HepG2 (cell line): Measurements from ENCODE around the gene ABCA2. TPM values are rescaled to one million over a fixed set of nuclear protein-coding genes. Genes with fewer than 3 reads are reported as not detected.
A peak's percentile ranks its signal among the peaks of the same experiment; 100 is the strongest.

Experiments
- ATF3 ChIP-seq: sonication (generic); formaldehyde crosslinking; IDR thresholded peaks from 2 replicates; pipeline ENCODE4 v1.4.0; 2020; ENCODE audit warnings: missing genetic modification reagents
- DMAP1 ChIP-seq: IDR thresholded peaks from 2 replicates; pipeline ENCODE4 v1.6.1; 2016
- FOSL2 ChIP-seq: sonication (generic); formaldehyde crosslinking; IDR thresholded peaks from 2 replicates; pipeline ENCODE4 v1.4.0; 2020; ENCODE audit warnings: missing genetic modification reagents
- MAFG ChIP-seq: sonication (generic); formaldehyde crosslinking; IDR thresholded peaks from 2 replicates; pipeline ENCODE4 v1.5.1; 2020; ENCODE audit warnings: mild to moderate bottlenecking, missing genetic modification reagents
- MED13 ChIP-seq: sonication (generic); formaldehyde crosslinking; IDR thresholded peaks from 2 replicates; pipeline ENCODE4 v1.5.0; 2020; ENCODE audit warnings: missing genetic modification reagents
- MEIS2 ChIP-seq: sonication (generic); formaldehyde crosslinking; IDR thresholded peaks from 2 replicates; pipeline ENCODE4 v1.9.0; 2021; ENCODE audit warnings: mild to moderate bottlenecking, missing genetic modification reagents
- POLR2G ChIP-seq: fragments of 200-400 bp; formaldehyde crosslinking; IDR thresholded peaks from 2 replicates; pipeline ENCODE4 v1.6.1; 2018; ENCODE audit warnings: mild to moderate bottlenecking, low read depth, low read length, moderate library complexity
- SRF ChIP-seq: IDR thresholded peaks from 2 replicates; pipeline ENCODE4 v1.6.1; 2011; ENCODE audit warnings: mild to moderate bottlenecking, low read depth, low read length, moderate library complexity
- TOE1 ChIP-seq: sonication (generic); formaldehyde crosslinking; IDR thresholded peaks from 2 replicates; pipeline ENCODE4 v1.4.0; 2020; ENCODE audit warnings: mild to moderate bottlenecking, missing genetic modification reagents
- ZBTB20 ChIP-seq: sonication (generic); formaldehyde crosslinking; IDR thresholded peaks from 2 replicates; pipeline ENCODE4 v1.8.1; 2023; ENCODE audit warnings: missing genetic modification reagents, low read depth, mild to moderate bottlenecking, borderline replicate concordance
- ZGPAT ChIP-seq: IDR thresholded peaks from 2 replicates; pipeline ENCODE4 v1.6.1; 2016; ENCODE audit warnings: mild to moderate bottlenecking
- ZMYM3 ChIP-seq: sonication (generic); formaldehyde crosslinking; IDR thresholded peaks from 2 replicates; pipeline ENCODE4 v1.5.1; 2020; ENCODE audit warnings: mild to moderate bottlenecking, missing genetic modification reagents
- ZNF263 ChIP-seq: sonication (generic); formaldehyde crosslinking; IDR thresholded peaks from 2 replicates; pipeline ENCODE4 v1.4.0; 2020; ENCODE audit warnings: missing genetic modification reagents
- ZNF33A ChIP-seq: sonication (generic); formaldehyde crosslinking; IDR thresholded peaks from 2 replicates; pipeline ENCODE4 v1.5.1; 2020; ENCODE audit warnings: missing genetic modification reagents, mild to moderate bottlenecking, moderate library complexity, borderline replicate concordance
- ZNF430 ChIP-seq: sonication (generic); formaldehyde crosslinking; IDR thresholded peaks from 2 replicates; pipeline ENCODE4 v1.9.0; 2021; ENCODE audit warnings: mild to moderate bottlenecking, missing genetic modification reagents
- ZNF468 ChIP-seq: sonication (generic); formaldehyde crosslinking; IDR thresholded peaks from 2 replicates; pipeline ENCODE4 v1.8.0; 2022; ENCODE audit warnings: mild to moderate bottlenecking, moderate library complexity, missing genetic modification reagents
- ZNF841 ChIP-seq: sonication (generic); formaldehyde crosslinking; IDR thresholded peaks from 2 replicates; pipeline ENCODE4 v1.8.1; 2023; ENCODE audit warnings: missing genetic modification reagents, borderline replicate concordance
- ZNF891 ChIP-seq: sonication (generic); formaldehyde crosslinking; IDR thresholded peaks from 2 replicates; pipeline ENCODE4 v1.5.0; 2020; ENCODE audit warnings: mild to moderate bottlenecking, missing genetic modification reagents
- ZSCAN25 ChIP-seq: sonication (generic); formaldehyde crosslinking; IDR thresholded peaks from 2 replicates; pipeline ENCODE4 v1.8.0; 2022; ENCODE audit warnings: mild to moderate bottlenecking, missing genetic modification reagents
- polyA plus RNA-seq, 8 experiments: library from polyadenylated mRNA; depleted of rRNA in 3 of 8; stranded (reverse) in 7 of 8; unstranded in 1 of 8; fragments of >200 nt; fragmentation: Illumina TruSeq in 4 of 8; extraction: Trizol in 4 of 8; gene quantifications; 2 replicates each; pipeline versions ENCODE4 v1.2.1 to v1.2.3, GENCODE V29; 2011 to 2016; ENCODE audit warnings: low read depth in 4 of 8, missing spikeins in 1 of 8, mixed read lengths in 1 of 8; ENCODE audit not compliant: insufficient read depth in 1 of 8
- total RNA-seq, 5 experiments: library from RNA; depleted of rRNA; stranded (reverse); fragments of >200 nt; fragmentation: Illumina TruSeq; extraction: Trizol; gene quantifications; 2 replicates each; pipeline ENCODE4 v1.2.3, GENCODE V29; 2016; ENCODE audit warnings: low read depth in 1 of 5
- TF ChIP-seq, protein P1 (sequence below): IDR thresholded peaks from 2 replicates; pipeline ENCODE4 v1.6.1; 2016; ENCODE audit warnings: low read depth, missing genetic modification reagents, missing compliant biosample characterization
- TF ChIP-seq, protein P2 (sequence below): sonication (generic); formaldehyde crosslinking; conservative IDR thresholded peaks from 2 replicates; pipeline ENCODE4 v1.5.0; 2020; ENCODE audit warnings: missing genetic modification reagents
- TF ChIP-seq, protein P3 (sequence below): sonication (generic); formaldehyde crosslinking; IDR thresholded peaks from 2 replicates; pipeline ENCODE4 v1.4.0; 2020; ENCODE audit warnings: missing genetic modification reagents

ABCA2 gene
- total and polyA plus RNA-seq, 2 of the 13 experiments (the other 11 are each of a cell fraction or from before 2014, with no cell fraction given) = 2.9 to 19.2 TPM

DNA sequence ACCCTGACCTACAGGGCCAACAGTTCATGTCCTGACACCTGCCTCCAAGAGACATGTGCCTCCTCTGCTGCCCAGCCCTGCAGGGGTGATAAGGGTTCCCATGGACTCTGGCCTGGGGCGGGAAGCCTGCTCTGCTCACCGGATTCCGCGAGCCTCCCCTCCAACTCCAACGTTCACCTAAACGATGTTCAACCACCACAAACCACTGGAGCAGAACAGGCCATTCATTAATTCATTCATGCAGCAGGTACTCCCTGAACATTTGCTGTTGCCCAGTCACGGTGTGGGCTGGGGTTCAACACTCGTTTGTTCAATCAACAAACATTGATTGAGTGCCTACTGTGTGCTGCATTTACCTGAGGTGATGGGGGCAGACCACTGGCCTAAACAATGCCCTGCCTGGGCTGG is 46.0 kb upstream of the ABCA2 start (continued):
- TF ChIP-seq TOE1 = no peak
- TF ChIP-seq, protein P1, sequence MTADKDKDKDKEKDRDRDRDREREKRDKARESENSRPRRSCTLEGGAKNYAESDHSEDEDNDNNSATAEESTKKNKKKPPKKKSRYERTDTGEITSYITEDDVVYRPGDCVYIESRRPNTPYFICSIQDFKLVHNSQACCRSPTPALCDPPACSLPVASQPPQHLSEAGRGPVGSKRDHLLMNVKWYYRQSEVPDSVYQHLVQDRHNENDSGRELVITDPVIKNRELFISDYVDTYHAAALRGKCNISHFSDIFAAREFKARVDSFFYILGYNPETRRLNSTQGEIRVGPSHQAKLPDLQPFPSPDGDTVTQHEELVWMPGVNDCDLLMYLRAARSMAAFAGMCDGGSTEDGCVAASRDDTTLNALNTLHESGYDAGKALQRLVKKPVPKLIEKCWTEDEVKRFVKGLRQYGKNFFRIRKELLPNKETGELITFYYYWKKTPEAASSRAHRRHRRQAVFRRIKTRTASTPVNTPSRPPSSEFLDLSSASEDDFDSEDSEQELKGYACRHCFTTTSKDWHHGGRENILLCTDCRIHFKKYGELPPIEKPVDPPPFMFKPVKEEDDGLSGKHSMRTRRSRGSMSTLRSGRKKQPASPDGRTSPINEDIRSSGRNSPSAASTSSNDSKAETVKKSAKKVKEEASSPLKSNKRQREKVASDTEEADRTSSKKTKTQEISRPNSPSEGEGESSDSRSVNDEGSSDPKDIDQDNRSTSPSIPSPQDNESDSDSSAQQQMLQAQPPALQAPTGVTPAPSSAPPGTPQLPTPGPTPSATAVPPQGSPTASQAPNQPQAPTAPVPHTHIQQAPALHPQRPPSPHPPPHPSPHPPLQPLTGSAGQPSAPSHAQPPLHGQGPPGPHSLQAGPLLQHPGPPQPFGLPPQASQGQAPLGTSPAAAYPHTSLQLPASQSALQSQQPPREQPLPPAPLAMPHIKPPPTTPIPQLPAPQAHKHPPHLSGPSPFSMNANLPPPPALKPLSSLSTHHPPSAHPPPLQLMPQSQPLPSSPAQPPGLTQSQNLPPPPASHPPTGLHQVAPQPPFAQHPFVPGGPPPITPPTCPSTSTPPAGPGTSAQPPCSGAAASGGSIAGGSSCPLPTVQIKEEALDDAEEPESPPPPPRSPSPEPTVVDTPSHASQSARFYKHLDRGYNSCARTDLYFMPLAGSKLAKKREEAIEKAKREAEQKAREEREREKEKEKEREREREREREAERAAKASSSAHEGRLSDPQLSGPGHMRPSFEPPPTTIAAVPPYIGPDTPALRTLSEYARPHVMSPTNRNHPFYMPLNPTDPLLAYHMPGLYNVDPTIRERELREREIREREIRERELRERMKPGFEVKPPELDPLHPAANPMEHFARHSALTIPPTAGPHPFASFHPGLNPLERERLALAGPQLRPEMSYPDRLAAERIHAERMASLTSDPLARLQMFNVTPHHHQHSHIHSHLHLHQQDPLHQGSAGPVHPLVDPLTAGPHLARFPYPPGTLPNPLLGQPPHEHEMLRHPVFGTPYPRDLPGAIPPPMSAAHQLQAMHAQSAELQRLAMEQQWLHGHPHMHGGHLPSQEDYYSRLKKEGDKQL (CRISPR knock-in tag) = no peak
- peak; percentile 63; the same call in 1 of the 2 replicates for TF ChIP-seq MEIS2 (CRISPR knock-in tag)
- TF ChIP-seq, protein P2, sequence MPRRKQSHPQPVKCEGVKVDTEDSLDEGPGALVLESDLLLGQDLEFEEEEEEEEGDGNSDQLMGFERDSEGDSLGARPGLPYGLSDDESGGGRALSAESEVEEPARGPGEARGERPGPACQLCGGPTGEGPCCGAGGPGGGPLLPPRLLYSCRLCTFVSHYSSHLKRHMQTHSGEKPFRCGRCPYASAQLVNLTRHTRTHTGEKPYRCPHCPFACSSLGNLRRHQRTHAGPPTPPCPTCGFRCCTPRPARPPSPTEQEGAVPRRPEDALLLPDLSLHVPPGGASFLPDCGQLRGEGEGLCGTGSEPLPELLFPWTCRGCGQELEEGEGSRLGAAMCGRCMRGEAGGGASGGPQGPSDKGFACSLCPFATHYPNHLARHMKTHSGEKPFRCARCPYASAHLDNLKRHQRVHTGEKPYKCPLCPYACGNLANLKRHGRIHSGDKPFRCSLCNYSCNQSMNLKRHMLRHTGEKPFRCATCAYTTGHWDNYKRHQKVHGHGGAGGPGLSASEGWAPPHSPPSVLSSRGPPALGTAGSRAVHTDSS = no peak
- TF ChIP-seq MED13 (CRISPR knock-in tag) = no peak
- no peak for TF ChIP-seq ZNF841 (CRISPR knock-in tag)
- TF ChIP-seq MAFG = no peak
- TF ChIP-seq DMAP1 (CRISPR knock-in tag) = 0 out of 2 replicates have a peak, but pooled peaks have one; percentile 27
- TF ChIP-seq ZNF891 (CRISPR knock-in tag) = no peak
- TF ChIP-seq FOSL2 (CRISPR knock-in tag) = no peak
- no peak for TF ChIP-seq ZBTB20
- no peak for TF ChIP-seq ZNF430 (CRISPR knock-in tag)
- no peak for TF ChIP-seq POLR2G
- no peak for TF ChIP-seq ZNF33A
- TF ChIP-seq ATF3 (CRISPR knock-in tag) = no peak
- TF ChIP-seq, protein P3, sequence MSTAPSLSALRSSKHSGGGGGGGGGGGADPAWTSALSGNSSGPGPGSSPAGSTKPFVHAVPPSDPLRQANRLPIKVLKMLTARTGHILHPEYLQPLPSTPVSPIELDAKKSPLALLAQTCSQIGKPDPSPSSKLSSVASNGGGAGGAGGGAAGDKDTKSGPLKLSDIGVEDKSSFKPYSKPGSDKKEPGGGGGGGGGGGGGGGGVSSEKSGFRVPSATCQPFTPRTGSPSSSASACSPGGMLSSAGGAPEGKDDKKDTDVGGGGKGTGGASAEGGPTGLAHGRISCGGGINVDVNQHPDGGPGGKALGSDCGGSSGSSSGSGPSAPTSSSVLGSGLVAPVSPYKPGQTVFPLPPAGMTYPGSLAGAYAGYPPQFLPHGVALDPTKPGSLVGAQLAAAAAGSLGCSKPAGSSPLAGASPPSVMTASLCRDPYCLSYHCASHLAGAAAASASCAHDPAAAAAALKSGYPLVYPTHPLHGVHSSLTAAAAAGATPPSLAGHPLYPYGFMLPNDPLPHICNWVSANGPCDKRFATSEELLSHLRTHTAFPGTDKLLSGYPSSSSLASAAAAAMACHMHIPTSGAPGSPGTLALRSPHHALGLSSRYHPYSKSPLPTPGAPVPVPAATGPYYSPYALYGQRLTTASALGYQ (CRISPR knock-in tag) = no peak
- no peak for TF ChIP-seq SRF
- peak; percentile 99 for TF ChIP-seq ZSCAN25 (CRISPR knock-in tag)
- no peak for TF ChIP-seq ZNF468
- peak; percentile 83 for TF ChIP-seq ZMYM3 (CRISPR knock-in tag)
- TF ChIP-seq ZGPAT (CRISPR knock-in tag) = no peak
- TF ChIP-seq ZNF263 (CRISPR knock-in tag) = no peak
